ENCODE results near the gene ELOVL7. TPM values are rescaled to one million over a fixed set of nuclear protein-coding genes. Genes with fewer than 3 reads are reported as not detected.

Gene ELOVL7
- total and polyA plus RNA-seq, 2 donors (not counting 3 experiments of a cell fraction or from before 2014, with no cell fraction given) = 0.01 to 0.09 TPM

DNA sequence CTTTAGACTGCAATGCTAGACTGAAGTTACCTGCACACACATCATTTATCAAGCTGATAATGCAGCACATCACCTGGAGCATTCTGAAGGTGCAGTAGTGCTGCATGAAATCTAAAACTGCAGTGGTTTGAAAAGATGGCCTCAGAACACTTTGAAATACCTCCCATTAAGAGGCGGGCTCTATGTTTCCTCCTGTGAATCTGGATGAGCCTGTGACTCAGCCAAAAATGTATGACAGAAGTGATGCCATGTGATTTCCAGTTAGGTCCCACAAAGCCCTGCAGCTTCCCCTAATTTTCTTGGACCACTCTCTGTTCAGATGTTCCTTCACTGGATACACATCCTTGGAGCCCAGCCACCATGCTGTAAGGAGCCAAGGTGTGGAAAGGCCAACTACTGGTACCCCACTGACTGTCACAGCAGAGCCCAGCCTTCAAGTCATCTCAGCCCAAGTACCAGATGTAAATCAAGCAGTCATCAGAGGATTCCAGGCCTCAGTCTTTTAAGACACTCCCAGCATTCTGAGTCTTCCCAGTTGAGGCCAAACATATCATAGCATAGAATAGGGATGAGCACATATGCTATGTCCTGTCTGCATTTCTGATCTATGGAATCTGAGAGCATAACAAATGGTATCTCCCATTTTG lies 116.9 kb downstream of the ELOVL7 start:
- no peaks in the 10 kb centered on the region for H4K20me1 ChIP-seq (replicated peaks; ENCODE audit: control insufficient read depth, extremely low read depth, insufficient read depth, low read length)

More for the DNA sequence above, 116.9 kb downstream of the ELOVL7 start:
- Histone ChIP-seq H3K4me3 (replicated peaks in 1 of 3; ENCODE audit: insufficient read depth in 1 of 3, low read depth in 1 of 3, low read length in 3 of 3) (no peak overlapping the region), H3K27ac (ENCODE audit: insufficient read depth, low read depth, low read length) (no peak overlapping the region), H3K4me2 (ENCODE audit: insufficient read depth, low read length) (no peak overlapping the region), H3K9ac (replicated peaks; ENCODE audit: extremely low read depth, insufficient read depth, low read length) (no peak overlapping the region), H3K9me1 (replicated peaks; ENCODE audit: control insufficient read depth, extremely low read depth, insufficient read depth, low read length) (no peaks in the 10 kb centered on the region), H3K36me3 (ENCODE audit: control insufficient read depth in 2 of 2, extremely low read depth in 1 of 2, insufficient read depth in 2 of 2, low read length in 2 of 2) (no peaks in the 10 kb centered on the region), H3K9me3 (replicated peaks; ENCODE audit: control insufficient read depth, insufficient read depth, low read length) (no peaks in the 10 kb centered on the region), H3K27me3 (ENCODE audit: control insufficient read depth in 2 of 2, insufficient read depth in 2 of 2, low read length in 2 of 2) (peaks cover 0 to 3% of the 10 kb centered on the region in 2 experiments), H3K79me2 (ENCODE audit: control insufficient read depth, insufficient read depth, low read length) (no peaks in the 10 kb centered on the region), H2AFZ (ENCODE audit: low read depth, low read length) (no peak overlapping the region), H3K4me1 (ENCODE audit: control insufficient read depth, extremely low read depth, insufficient read depth, low read length) (no peaks in the 10 kb centered on the region)
- DNase-seq (ENCODE audit: low read depth, low spot score) (no peak), FAIRE-seq (no peak)
- no TSS peak for BruUV-seq (replicated peaks)
- ChIA-PET CTCF (no interaction called here), POLR2A (no interaction called here)
- intact Hi-C loops (cut with micrococcal nuclease) = no loop called here
- TF ChIP-seq EZH2 (IDR thresholded peaks at IDR 0.05; ENCODE audit: borderline replicate concordance, low read depth, low read length, severe bottlenecking) = no peak
- TF ChIP-seq, protein P1, sequence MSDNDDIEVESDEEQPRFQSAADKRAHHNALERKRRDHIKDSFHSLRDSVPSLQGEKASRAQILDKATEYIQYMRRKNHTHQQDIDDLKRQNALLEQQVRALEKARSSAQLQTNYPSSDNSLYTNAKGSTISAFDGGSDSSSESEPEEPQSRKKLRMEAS (IDR thresholded peaks at IDR 0.05; ENCODE audit: insufficient read depth, insufficient read length) = no peak
- TF ChIP-seq POLR2A (IDR thresholded peaks at IDR 0.05; ENCODE audit: low read depth, low read length) = no peak
- TF ChIP-seq JUN (IDR thresholded peaks at IDR 0.05; ENCODE audit: borderline replicate concordance, insufficient read depth, insufficient read length, low read depth) = no peak
- no peak for TF ChIP-seq MYC (IDR thresholded peaks at IDR 0.05; ENCODE audit: low read depth, low read length)
- no peak for TF ChIP-seq GATA2 (IDR thresholded peaks at IDR 0.05; ENCODE audit: insufficient read depth, insufficient read length, low read depth, low read length)
- TF ChIP-seq FOS (IDR thresholded peaks at IDR 0.05; ENCODE audit: borderline replicate concordance, insufficient read depth, low read length) = no peak
- TF ChIP-seq, protein P2, sequence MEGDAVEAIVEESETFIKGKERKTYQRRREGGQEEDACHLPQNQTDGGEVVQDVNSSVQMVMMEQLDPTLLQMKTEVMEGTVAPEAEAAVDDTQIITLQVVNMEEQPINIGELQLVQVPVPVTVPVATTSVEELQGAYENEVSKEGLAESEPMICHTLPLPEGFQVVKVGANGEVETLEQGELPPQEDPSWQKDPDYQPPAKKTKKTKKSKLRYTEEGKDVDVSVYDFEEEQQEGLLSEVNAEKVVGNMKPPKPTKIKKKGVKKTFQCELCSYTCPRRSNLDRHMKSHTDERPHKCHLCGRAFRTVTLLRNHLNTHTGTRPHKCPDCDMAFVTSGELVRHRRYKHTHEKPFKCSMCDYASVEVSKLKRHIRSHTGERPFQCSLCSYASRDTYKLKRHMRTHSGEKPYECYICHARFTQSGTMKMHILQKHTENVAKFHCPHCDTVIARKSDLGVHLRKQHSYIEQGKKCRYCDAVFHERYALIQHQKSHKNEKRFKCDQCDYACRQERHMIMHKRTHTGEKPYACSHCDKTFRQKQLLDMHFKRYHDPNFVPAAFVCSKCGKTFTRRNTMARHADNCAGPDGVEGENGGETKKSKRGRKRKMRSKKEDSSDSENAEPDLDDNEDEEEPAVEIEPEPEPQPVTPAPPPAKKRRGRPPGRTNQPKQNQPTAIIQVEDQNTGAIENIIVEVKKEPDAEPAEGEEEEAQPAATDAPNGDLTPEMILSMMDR (IDR thresholded peaks at IDR 0.05; ENCODE audit: extremely low read depth in 1 of 2, insufficient read depth in 1 of 2, low read depth in 1 of 2, low read length in 2 of 2) = no peak
- TF ChIP-seq POLR2AphosphoS5 (IDR thresholded peaks at IDR 0.05; ENCODE audit: insufficient read depth, low read depth, low read length) = no peak
- dilution Hi-C loops (cut with MboI; ENCODE audit: extremely low pct_ligation_motif_present, low sequenced_read_pairs) = no loop called here
